Astrocyte of the spinal cord (primary cell): ENCODE measurements around the gene SAMM50.

Source experiments
- DNase-seq: peaks from one replicate; pipeline ENCODE4 v3.0.0; 2011; ENCODE audit warnings: low read depth, low spot score
- H3K4me3 ChIP-seq: 2 replicates; pipeline ENCODE4 v1.5.1; 2011; ENCODE audit warnings: low read depth, mild to moderate bottlenecking, low read length, moderate library complexity
- CTCF ChIP-seq: IDR thresholded peaks from 2 replicates; pipeline ENCODE4 v1.5.1; 2012; ENCODE audit warnings: low read depth, mild to moderate bottlenecking, low read length, inconsistent platforms
- in situ Hi-C: cut with HindIII; loops from 2 replicates; pipeline ENCODE4 v1.10.0; 2017; ENCODE audit warnings: low sequenced_read_pairs

SAMM50 gene

GRCh38 chr22:43985532-43985931, 30.3 kb downstream of the SAMM50 start:
- in situ Hi-C loops = no loop called here
- DNase-seq = no peak
- TF ChIP-seq CTCF = no peak
- H3K4me3 ChIP-seq = no peak overlapping the region

GRCh38 chr22:43988116-43988820, 33.0 kb downstream of the SAMM50 start:
- DNase-seq = no peak
- in situ Hi-C loops = no loop called here
- H3K4me3 ChIP-seq = no peak overlapping the region
- TF ChIP-seq CTCF = no peak

GRCh38 chr22:43988960-43989359, 33.7 kb downstream of the SAMM50 start:
- H3K4me3 ChIP-seq = no peak overlapping the region
- DNase-seq = no peak
- in situ Hi-C loops = no loop called here
- TF ChIP-seq CTCF = no peak

GRCh38 chr22:43990044-43990443, 34.8 kb downstream of the SAMM50 start:
- in situ Hi-C loops = no loop called here
- no peak for DNase-seq
- TF ChIP-seq CTCF = no peak
- no peak overlapping the region for H3K4me3 ChIP-seq

GRCh38 chr22:43991316-43992020, 36.2 kb downstream of the SAMM50 start:
- no peak overlapping the region for H3K4me3 ChIP-seq
- no peak for DNase-seq
- in situ Hi-C loops = no loop called here
- TF ChIP-seq CTCF = no peak

GRCh38 chr22:43992331-43992821, 37.1 kb downstream of the SAMM50 start:
- no peak overlapping the region for H3K4me3 ChIP-seq
- peak; percentile 68 for DNase-seq
- in situ Hi-C loops = no loop called here
- no peak for TF ChIP-seq CTCF
